Ovary (tissue), 9 donors: ENCODE data around the gene CH25H. TPM values are rescaled to one million over a fixed set of nuclear protein-coding genes. Genes with fewer than 3 reads are reported as not detected.

Experiments used
- DNase-seq, 5 donors: peaks; one replicate each; pipeline ENCODE4 v3.0.0-alpha.2; 2019 to 2020
- H3K27ac ChIP-seq, 2 donors: fragments of 200-600 bp; one replicate each; pipeline versions ENCODE4 v1.5.1 to v1.8.0; 2019 to 2022
- H3K27me3 ChIP-seq: fragments of 200-600 bp; one replicate; pipeline ENCODE4 v1.8.0; 2022
- H3K36me3 ChIP-seq: fragments of 200-600 bp; sonication (generic); one replicate; pipeline ENCODE4 v1.5.1; 2019
- H3K4me1 ChIP-seq: one replicate; pipeline ENCODE4 v1.8.1; 2013; ENCODE audit warnings: mild to moderate bottlenecking, moderate library complexity; ENCODE audit not compliant: insufficient read depth
- H3K4me3 ChIP-seq: fragments of 200-600 bp; sonication (generic); one replicate; pipeline ENCODE4 v1.5.1; 2017
- H3K9me3 ChIP-seq, 2 donors: fragments of 200-600 bp in 1 of 2; sonication (generic) in 1 of 2; one replicate each; pipeline versions ENCODE4 v1.5.1 to v1.8.1; 2013 to 2019; ENCODE audit warnings: mild to moderate bottlenecking in 1 of 2, moderate library complexity in 1 of 2
- EP300 ChIP-seq: sonication (generic); formaldehyde crosslinking; IDR thresholded peaks from one replicate; pipeline ENCODE4 v1.6.1; 2017; ENCODE audit warnings: antibody characterized with exemption
- POLR2A ChIP-seq: fragments of 450-650 bp; IDR thresholded peaks from one replicate; pipeline ENCODE4 v1.6.1; 2017; ENCODE audit warnings: antibody characterized with exemption, mild to moderate bottlenecking, moderate library complexity
- WGBS, 3 donors: extraction: QIAGEN DNeasy Blood & Tissue Kit in 1 of 3; methylation state at CpG; one replicate each; pipeline versions ENCODE4 v1.1.5 to v1.1.7; 2013 to 2017; 5-methylcytosine and 5-hydroxymethylcytosine counted together
- intact Hi-C, 4 donors: fragments of 100-400 bp; cut with DNase I; formaldehyde crosslinking; loops; one replicate each; pipeline versions ENCODE4 v1.11.0 to v1.15.1; 2022 to 2023
- polyA plus RNA-seq, 2 donors: library from polyadenylated mRNA; stranded (reverse); fragments of 200-250 nt in 1 of 2; fragments of 350-450 nt in 1 of 2; fragmentation: Illumina TruSeq in 1 of 2; extraction: RNeasy Lipid Tissue Mini Kit (QIAGEN cat#74804) in 1 of 2; gene quantifications; one replicate each; pipeline ENCODE4 v1.2.3, GENCODE V29; 2013 to 2014
- total RNA-seq, 7 donors: library from RNA; depleted of rRNA in 2 of 7; stranded (reverse); fragments of >200 nt in 2 of 7; fragmentation: NEBNext Ultra II Directional in 3 of 7; extraction: Animal tissue kit (Norgen Biotek cat#: 25700) in 3 of 7; gene quantifications; one replicate each; pipeline versions ENCODE4 v1.1.0 to v1.2.4, GENCODE V29; 2016 to 2023
- TF ChIP-seq, protein P1 (sequence below), 3 donors: fragments of 450-650 bp in 2 of 3; fragments of 200-600 bp in 1 of 3; IDR thresholded peaks; one replicate each; pipeline versions ENCODE4 v1.5.1 to v1.8.0; 2016 to 2022; ENCODE audit warnings: antibody characterized with exemption in 3 of 3, mild to moderate bottlenecking in 1 of 3
- donor health status: DM: no; HTN: no; CAD: no; lungs with moderate emphysema.
- donor health status: DM: no; HTN: no; CAD: no.
- donor health status: Bipolar disorder and iron deficiency.
- donor health status: DM: yes; HTN: yes; CAD: no.
- donor health status: DM: no; HTN: no; CAD: no.
- donor health status: DM: yes; HTN: yes; CAD: no.

CH25H gene
- total and polyA plus RNA-seq, 9 donors: 0.22 to 3.8 (median 1.6) TPM

DNA sequence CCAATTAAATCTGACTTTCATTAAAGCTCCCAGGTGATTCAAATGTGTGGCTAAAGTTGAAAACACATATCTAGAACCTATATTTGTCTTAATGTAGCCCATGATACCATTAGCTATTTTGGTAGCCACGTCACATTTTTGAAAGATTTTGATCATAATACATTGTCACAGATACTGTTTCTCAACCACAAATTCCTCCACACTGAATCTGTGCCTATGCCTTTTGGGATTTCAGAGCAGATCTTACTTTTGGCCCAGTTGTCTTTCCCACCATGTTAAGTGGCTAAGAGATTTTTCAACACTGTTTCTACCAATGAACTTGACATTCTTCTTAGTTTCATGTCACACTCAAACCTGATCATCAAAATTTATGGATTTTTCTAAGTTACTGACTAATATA is 47.4 kb downstream of the CH25H start:
- H3K9me3 ChIP-seq: no peaks in the 10 kb centered on the region
- WGBS, 3 donors: 93 to 100% (median 95%) methylated on average over 1 of the region's 1 CpG
- DNase-seq: no peak
- TF ChIP-seq EP300: no peak
- no peak for TF ChIP-seq POLR2A
- TF ChIP-seq, protein P1, sequence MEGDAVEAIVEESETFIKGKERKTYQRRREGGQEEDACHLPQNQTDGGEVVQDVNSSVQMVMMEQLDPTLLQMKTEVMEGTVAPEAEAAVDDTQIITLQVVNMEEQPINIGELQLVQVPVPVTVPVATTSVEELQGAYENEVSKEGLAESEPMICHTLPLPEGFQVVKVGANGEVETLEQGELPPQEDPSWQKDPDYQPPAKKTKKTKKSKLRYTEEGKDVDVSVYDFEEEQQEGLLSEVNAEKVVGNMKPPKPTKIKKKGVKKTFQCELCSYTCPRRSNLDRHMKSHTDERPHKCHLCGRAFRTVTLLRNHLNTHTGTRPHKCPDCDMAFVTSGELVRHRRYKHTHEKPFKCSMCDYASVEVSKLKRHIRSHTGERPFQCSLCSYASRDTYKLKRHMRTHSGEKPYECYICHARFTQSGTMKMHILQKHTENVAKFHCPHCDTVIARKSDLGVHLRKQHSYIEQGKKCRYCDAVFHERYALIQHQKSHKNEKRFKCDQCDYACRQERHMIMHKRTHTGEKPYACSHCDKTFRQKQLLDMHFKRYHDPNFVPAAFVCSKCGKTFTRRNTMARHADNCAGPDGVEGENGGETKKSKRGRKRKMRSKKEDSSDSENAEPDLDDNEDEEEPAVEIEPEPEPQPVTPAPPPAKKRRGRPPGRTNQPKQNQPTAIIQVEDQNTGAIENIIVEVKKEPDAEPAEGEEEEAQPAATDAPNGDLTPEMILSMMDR (IDR thresholded peaks at IDR 0.05): no peak
- no peak overlapping the region for H3K27ac ChIP-seq
- no peaks in the 10 kb centered on the region for H3K4me1 ChIP-seq
- H3K36me3 ChIP-seq: no peaks in the 10 kb centered on the region
- H3K4me3 ChIP-seq: no peak overlapping the region
- intact Hi-C loops: loop anchor here in 1 of 4 donors (5.0 kb wide), 1 partner anchor 727 kb away; no protein-coding TSS in a partner anchor
- H3K27me3 ChIP-seq: no peaks in the 10 kb centered on the region

DNA sequence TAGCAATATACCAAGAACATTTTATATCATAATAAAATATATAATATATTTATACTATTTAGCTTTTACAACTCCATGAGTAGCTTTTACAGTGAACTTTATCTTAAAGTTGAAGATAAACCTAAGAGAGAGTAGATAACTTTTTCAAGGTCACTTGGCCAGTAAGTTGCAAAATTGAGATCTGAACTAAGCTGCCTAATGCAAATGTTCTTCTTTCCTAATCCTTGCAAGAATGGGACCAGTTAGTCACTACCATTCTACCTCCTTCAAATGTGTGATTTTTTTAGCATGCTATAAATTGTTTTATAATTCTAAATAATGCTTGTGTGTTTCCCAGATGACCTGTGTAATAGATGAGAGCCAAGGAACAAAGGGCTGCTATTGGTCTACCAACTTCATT is 47.8 kb downstream of the CH25H start:
- TF ChIP-seq EP300: no peak
- TF ChIP-seq, protein P1 (IDR thresholded peaks at IDR 0.05): no peak
- no peak for TF ChIP-seq POLR2A
- H3K4me1 ChIP-seq: no peaks in the 10 kb centered on the region
- H3K9me3 ChIP-seq: no peaks in the 10 kb centered on the region
- H3K4me3 ChIP-seq: no peak overlapping the region
- DNase-seq: no peak
- H3K27me3 ChIP-seq: no peaks in the 10 kb centered on the region
- H3K27ac ChIP-seq: no peak overlapping the region
- H3K36me3 ChIP-seq: no peaks in the 10 kb centered on the region
- intact Hi-C loops: loop anchor here in 1 of 4 donors (5.0 kb wide), 1 partner anchor 727 kb away; no protein-coding TSS in a partner anchor

DNA sequence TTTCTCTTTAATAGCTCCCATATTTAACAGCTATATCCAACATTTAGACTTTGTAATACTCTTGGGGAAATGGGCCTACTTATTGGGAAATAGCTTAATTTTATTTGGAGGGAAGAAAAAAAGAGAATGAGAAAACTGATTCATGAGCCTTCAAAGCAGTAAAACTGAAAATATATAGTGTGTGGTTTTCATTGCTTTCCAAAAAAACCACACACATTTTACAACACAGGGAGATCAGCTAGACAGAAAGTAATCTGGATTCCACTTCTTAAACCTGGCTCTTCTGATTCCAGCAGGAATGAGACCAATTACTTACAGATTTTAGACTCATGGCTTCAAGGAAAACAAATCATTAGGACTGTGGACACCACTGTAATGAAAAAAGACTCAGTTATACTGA is 48.7 kb downstream of the CH25H start:
- Histone ChIP-seq H3K4me3 (no peak overlapping the region), H3K27me3 (no peaks in the 10 kb centered on the region), H3K9me3 (no peaks in the 10 kb centered on the region), H3K4me1 (no peaks in the 10 kb centered on the region), H3K27ac (no peak overlapping the region), H3K36me3 (no peaks in the 10 kb centered on the region)
- TF ChIP-seq, protein P1 (IDR thresholded peaks at IDR 0.05): no peak
- TF ChIP-seq EP300 (no peak), POLR2A (no peak)
- intact Hi-C loops: loop anchor here in 1 of 4 donors (5.0 kb wide), 1 partner anchor 726 kb away; no protein-coding TSS in a partner anchor
- no peak for DNase-seq

DNA sequence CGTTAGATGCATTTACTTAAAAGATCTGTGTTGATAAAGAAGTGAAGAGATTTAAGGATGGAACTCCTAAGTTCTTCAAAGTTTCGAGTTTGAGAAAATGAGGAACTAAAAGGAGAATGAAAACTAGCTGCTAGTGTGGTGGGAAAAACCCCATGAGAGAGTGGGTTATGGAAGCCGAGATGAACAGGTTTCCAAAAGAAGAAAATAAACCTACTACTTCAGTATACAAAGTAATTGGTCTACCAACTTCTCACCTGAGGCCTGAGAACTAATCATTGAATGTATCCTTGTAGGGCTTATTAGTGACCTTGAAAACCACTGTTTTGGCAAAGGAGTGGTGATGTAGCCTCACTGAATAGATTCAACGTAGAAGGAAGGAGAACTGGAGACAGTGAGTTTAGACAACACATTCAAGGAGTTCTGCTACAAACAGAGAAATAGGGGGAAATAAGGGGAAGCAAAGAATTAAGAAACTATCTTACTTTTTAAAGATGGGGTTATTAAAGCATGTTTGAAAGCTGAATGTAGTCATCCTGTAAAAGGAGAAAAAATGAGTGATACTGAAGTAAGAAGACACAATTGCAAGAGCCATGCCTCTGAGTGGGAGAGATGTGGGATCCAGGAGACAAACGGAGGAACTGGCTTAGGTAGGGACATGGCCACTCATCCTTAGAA is 50.8 kb downstream of the CH25H start:
- TF ChIP-seq POLR2A (no peak), EP300 (no peak)
- TF ChIP-seq, protein P1 (IDR thresholded peaks at IDR 0.05): no peak
- no peak overlapping the region for H3K4me3 ChIP-seq
- no peaks in the 10 kb centered on the region for H3K27me3 ChIP-seq
- H3K27ac ChIP-seq: no peak overlapping the region
- 74 to 78% (median 76%) methylated on average over 5 of the region's 5 CpGs for WGBS, 3 donors
- H3K36me3 ChIP-seq: no peaks in the 10 kb centered on the region
- no peak for DNase-seq
- H3K9me3 ChIP-seq: no peaks in the 10 kb centered on the region
- intact Hi-C loops: loop anchor here in 1 of 4 donors (5.0 kb wide), 1 partner anchor 724 kb away; no protein-coding TSS in a partner anchor
- no peaks in the 10 kb centered on the region for H3K4me1 ChIP-seq

Other genes starting within 250 kb of the CH25H start
- 10 to 100 TPM; 41.4 to 75.9 (median 46.5) TPM for gene FAS, start 216.5 kb downstream of the CH25H start, total RNA-seq
- 10 to 100 TPM; 33.1 to 35.0 TPM for gene FAS, start 216.5 kb downstream of the CH25H start, polyA plus RNA-seq
- 10 to 100 TPM; 26.6 to 94.6 (median 36.1) TPM for gene LIPA, start 44.5 kb upstream of the CH25H start, total RNA-seq
- gene LIPA, start 44.5 kb upstream of the CH25H start, polyA plus RNA-seq: 100 to 1,000 TPM in 1 of 2 donors, 10 to 100 TPM in 1; 27.5 to 191 TPM
- 10 to 100 TPM in 1 of 7 donors, 1 to 10 TPM in 6; 2.1 to 10.0 (median 4.8) TPM for gene IFIT2, start 94.7 kb upstream of the CH25H start, total RNA-seq
- gene IFIT2, start 94.7 kb upstream of the CH25H start, polyA plus RNA-seq: 10 to 100 TPM in 1 of 2 donors, 1 to 10 TPM in 1; 6.4 to 21.3 TPM
- 10 to 100 TPM in 3 of 7 donors, 1 to 10 TPM in 4; 5.7 to 16.9 (median 9.9) TPM for gene IFIT3, start 120.7 kb upstream of the CH25H start, total RNA-seq
- 10 to 100 TPM; 22.7 to 31.5 TPM for gene IFIT3, start 120.7 kb upstream of the CH25H start, polyA plus RNA-seq
- under 1 TPM in 1 of 7 donors, not detected in 6; 0.18 TPM for gene IFIT1B, start 170.7 kb upstream of the CH25H start, total RNA-seq
- gene IFIT1B, start 170.7 kb upstream of the CH25H start, polyA plus RNA-seq: not detected
- gene IFIT1, start 185.3 kb upstream of the CH25H start, total RNA-seq: 10 to 100 TPM in 4 of 7 donors, 1 to 10 TPM in 3; 6.4 to 20.4 (median 11.3) TPM
- gene IFIT1, start 185.3 kb upstream of the CH25H start, polyA plus RNA-seq: 10 to 100 TPM; 23.0 to 56.2 TPM
- 10 to 100 TPM in 6 of 7 donors, 1 to 10 TPM in 1; 8.7 to 22.0 (median 17.4) TPM for gene IFIT5, start 207.3 kb upstream of the CH25H start, total RNA-seq
- gene IFIT5, start 207.3 kb upstream of the CH25H start, polyA plus RNA-seq: 10 to 100 TPM; 10.6 TPM